Embryonic facial prominence (tissue), 1 donor: ENCODE measurements around the gene EN1.

ENCODE experiments used
- DNase-seq: peaks from one replicate; pipeline ENCODE4 v3.0.0-alpha.2; 2016; ENCODE audit errors: extremely low spot score

The EN1 gene

DNA sequence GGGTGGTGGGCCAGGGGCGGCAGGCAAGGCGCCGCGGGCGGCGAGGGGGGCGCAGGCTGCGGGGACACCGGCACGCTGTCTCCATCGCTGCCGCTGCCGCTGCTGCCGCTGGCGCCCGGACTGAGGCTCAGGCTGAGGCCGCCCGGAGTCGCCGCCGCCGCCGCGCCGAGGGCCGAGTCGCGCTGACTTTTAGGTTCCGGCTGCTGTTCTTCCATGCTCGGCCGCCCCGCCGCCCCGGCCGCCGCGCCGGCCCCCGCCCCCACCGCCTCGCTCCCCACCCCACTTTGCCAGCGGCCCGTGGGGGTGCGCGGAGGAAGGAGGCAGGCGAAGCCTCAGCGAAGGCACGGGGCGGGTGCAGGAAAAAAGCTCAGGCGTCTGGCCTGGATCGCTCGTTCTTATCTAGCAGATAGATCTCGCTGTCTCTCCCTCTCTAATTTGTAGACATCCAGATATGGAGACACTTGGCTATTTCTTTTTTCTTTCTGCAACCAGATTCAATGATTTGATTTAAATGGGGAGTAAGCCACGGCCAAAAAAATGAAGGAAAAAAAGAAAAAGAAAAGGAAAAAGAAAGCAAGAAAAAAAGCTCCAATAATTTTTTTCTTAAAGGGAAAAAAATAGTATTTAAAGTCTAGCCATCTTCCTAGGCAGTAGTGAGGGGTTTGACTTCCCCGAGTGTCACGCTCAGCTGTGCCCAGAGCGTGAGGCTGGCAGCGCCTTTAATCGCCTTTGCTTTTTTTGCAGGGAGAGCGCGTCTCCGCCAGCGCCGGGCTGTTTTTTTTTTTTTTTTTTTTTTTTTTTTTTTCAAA, at the start of gene EN1:
TSS of gene EN1 (minus strand) at position 696 of the 809 bp plus-strand sequence. CDS start at position 215, 481 bp downstream.
- no peak for DNase-seq

DNA sequence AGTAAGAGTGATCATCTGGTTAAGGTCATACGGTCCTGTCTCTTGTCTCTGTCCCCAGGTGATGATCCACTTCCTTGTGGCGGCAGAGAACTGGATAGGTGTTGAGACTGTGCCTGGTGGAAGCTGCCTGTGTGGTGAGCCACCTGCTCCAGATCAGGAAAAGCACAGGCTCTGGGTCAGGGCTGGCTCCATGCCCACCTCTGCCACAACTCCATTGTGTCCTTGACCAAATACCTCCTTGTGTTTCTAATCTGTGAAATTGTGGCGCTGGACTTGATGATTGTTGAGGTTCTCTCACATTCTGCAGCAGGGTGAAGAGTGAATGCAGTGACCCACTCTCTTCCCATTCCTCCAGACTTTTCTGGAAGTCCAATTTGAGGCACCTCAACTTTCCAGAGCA, 45.7 kb upstream of the EN1 start:
- no peak for DNase-seq

DNA sequence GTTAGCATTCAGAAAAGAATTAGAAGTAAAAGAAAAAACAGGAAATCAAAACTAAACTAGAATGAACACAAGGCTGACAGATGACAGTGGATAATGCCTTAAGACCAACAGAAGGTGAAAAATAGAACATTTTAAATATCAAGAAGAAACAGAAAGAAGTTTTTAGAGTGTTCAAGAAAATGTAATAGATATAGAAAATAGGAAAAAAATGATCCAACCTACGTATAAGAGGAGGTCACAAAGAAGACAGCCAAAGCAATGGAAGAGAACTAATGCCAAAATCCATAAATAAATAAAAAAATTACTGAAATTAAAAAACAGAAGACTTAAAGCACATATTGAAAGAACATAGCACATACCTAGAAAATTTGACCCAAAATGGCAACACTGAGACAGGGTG, 42.5 kb upstream of the EN1 start:
- DNase-seq = no peak

GRCh38 chr2:118883792-118884191, 36.3 kb upstream of the EN1 start:
- no peak for DNase-seq

DNA sequence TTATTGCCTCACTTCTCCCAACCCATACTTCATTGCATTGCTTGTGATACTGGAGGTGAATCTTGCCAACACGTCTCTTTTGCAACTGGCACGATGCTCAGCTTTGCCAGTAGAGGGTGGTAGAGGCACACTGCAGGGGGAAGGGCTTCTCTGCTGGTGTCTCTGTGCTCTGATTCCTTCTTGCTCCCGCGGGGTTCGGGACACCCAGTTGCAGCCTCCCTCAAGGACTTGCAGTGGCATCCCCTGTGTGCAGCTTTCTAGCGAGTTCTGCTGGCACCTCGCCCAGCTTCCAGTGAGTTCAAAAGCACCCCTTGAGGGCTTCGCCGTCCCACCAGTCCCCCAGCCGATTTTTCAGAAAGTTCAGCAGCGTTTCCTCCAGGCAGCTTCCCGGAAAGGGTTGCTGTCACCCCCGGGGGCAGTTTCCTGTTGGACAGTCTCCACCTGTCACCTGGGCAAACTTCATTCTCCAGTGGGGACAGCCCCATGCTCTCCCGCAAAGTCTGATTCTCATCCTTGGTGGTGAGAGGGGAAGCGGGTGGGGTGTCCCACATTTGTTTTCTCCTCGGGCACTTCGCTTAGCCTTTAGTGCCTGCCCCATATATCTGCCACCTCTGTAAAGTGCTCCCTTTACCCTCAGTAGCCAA, 35.4 kb upstream of the EN1 start:
- no peak for DNase-seq

DNA sequence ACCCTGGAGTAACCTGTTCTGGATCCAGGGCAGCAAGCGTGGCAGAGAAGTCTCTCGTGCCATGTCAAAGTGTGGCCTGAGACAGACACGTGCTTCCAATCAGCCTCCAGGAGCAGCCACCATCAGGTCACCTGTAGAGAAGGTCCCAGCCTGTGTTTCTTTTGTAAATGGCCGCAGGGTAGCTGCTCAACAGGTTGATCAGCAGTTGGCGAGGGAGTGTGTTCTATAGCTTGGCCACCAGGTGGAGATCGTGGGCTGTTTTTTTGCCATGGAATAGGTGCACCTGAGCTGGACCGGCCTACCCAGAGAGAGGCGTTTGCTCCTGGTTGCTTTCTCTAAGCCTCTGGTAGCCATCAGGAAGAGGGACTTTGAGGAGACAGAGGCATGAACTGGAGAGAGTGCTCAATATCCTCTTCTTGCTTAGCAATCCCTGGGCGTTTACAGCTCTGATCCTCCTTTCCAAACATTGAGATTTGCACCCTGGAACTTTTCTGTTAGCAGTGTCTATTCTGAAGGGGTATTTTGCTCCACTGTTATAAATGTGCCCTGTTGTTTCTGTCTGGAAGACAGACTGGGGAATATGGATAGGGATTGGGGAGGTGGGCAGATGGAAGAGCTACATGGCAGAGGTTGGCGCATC, 34.2 kb upstream of the EN1 start:
- DNase-seq = peak; percentile 28

DNA sequence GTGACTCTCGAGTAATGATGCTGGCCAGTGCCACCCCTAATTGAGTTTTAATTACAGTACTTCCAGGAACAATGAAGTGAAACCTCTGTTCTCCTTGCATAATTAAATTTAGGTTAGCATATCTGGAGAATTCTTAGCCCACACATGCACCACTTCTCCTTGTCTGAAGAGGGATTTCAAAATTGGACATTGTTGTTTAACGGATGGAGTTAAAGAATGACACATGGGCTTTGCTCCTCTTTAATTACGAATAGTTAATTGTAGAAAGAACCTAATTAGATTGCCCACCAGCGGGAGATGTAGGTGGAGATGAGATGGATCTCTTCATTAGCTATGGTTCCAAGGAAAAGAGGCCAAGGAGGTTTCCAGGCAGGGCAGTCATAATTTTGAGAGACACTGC, 33.1 kb upstream of the EN1 start:
- DNase-seq = no peak

GRCh38 chr2:118878531-118879149, 31.2 kb upstream of the EN1 start:
- DNase-seq = no peak

- no peak for DNase-seq
Observed at GRCh38 chr2:118875318-118875717, 27.9 kb upstream of the EN1 start.

- DNase-seq = no peak
Observed at GRCh38 chr2:118874324-118874723, 26.9 kb upstream of the EN1 start.

- no peak for DNase-seq
Observed at GRCh38 chr2:118865106-118865505, 17.7 kb upstream of the EN1 start.

DNA sequence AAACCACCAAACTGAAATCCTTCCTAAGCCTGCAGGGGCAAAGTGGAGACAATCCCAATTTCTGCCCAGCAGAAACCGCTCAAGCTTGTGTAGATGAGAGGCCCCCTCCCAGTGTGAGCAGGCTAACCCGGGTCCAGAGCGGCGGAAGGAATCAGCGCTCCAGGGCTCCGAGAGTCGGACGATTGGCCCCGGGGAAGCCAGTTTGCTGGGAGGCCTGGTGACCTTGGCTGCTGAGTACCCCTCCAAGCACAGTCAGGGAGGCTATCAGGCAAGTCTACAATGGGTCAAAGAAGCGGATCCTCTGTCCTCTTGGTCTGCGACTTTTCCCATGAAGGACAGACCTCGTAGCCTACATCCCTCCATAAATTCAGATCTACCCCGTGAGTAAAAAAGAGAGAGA, 16.8 kb upstream of the EN1 start:
- no peak for DNase-seq

- no peak for DNase-seq
Observed at GRCh38 chr2:118861731-118862130, 14.3 kb upstream of the EN1 start.

DNA sequence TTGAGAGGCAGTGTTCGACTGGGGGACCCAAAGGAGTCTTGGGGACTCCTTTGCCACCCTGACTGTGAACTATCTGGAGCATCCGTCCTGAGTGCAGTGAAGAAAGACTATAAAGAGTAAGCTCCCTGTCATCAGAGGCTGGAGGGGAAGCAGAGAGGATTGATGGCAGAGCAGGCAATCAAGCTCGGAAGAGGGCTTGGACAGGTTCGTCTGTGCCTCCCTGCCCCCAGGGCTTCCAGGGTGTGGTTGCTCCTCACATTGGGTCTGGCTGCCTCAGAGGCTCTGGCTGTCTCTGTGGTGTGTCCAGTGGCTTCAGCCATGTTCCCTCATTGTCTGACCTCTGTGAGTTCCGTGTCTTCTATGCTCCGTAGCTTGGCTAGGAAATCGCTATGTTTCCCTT, 13.8 kb upstream of the EN1 start:
- DNase-seq = no peak

- no peak for DNase-seq
Observed at GRCh38 chr2:118860506-118860905, 13.1 kb upstream of the EN1 start.

GRCh38 chr2:118859157-118859770, 11.8 kb upstream of the EN1 start:
- no peak for DNase-seq

- no peak for DNase-seq
Observed at GRCh38 chr2:118858485-118859156, 11.2 kb upstream of the EN1 start.

DNA sequence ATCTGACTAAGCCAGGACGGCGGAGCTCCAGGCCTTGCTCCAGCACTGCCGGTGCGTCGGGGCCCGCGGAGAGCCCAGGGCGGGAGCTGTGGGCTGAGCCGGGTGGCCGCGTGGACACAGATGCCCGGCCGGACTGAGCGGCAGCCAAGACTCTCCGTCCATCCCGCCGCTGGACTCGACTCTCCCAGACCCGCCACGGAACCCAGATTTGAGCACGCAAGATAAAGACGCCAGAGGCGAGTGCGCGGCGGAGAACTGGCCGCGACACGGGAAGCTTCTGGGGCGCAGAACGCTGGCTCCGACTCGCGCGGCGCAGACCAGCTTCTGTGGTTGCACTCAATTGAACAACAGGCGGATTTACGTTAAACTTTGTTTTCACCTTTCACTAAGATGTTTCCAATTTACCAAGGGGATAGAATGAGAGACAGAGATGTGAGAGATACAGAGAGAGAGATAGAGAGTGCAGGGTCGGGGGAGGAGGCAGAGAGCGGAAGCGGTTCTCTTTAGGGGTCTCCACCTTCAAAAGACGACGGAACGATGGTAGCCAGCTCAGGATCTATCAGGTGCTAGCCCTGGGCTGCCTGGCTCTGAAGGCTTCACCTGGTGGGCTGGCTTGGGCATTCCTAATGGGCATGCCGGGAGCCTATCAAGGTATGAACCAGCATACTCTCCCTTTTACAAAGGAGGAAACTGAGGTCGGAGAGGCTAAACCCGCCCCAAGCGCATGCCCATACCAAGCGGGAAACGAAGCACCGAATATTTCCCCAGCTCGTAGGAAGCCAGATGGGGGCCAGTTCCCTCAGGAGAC, 10.4 kb upstream of the EN1 start:
- no peak for DNase-seq

DNA sequence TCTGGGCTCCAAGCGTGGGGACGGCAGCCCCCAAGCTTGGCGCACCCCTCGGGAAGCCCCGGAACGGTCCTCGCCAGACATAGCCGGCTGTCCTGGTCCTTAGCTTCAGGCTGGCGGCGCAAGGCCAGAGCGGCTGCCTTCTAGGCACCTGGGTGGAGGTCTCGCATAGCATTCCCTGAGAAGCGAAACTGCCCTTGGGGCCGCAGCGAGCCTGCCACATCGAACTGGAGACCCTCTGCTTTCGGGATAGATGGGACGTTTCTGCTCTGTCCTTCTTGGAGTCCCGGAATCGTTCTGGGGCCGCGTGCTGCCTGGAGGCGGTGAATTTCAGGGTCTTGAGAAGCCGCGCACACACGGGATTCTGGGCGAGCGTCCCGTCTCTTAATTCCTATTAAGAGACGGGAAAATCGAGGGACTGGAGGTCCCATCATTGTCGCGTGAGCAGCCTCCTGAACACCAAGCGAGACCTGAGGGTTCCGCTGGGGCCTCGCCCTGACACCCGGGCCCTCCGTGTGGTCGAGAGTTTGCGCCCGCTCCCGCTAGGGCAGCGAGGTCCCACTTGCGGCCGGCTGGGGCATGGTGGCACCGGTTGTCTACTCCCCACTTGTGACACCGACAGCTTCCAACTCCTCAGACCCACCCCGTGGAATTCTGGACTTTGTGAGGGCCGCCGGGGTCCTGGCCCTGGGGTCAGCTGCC, 9.7 kb upstream of the EN1 start:
- no peak for DNase-seq
